KMS-11 (cell line): ENCODE data around the gene PDE6A.

Source experiments
- H2AFZ ChIP-seq: fragments of 200-600 bp; sonication (generic); 2 replicates; pipeline ENCODE4 v1.6.1; 2016; ENCODE audit warnings: antibody characterized with exemption, mixed run types, low read depth
- H3K27ac ChIP-seq: fragments of 200-600 bp; sonication (generic); 2 replicates; pipeline ENCODE4 v1.6.1; 2016; ENCODE audit warnings: mild to moderate bottlenecking, mixed run types
- H3K27me3 ChIP-seq: fragments of 200-600 bp; sonication (generic); 2 replicates; pipeline ENCODE4 v1.6.1; 2017; ENCODE audit warnings: mild to moderate bottlenecking, low read depth, mixed run types, moderate library complexity; ENCODE audit not compliant: insufficient read depth
- H3K36me3 ChIP-seq: fragments of 200-600 bp; sonication (generic); 2 replicates; pipeline ENCODE4 v1.6.1; 2017; ENCODE audit warnings: mild to moderate bottlenecking, mixed run types; ENCODE audit not compliant: insufficient read depth
- H3K4me1 ChIP-seq: fragments of 200-600 bp; sonication (generic); 2 replicates; pipeline ENCODE4 v1.6.1; 2016; ENCODE audit warnings: mild to moderate bottlenecking, low read depth, mixed run types; ENCODE audit not compliant: poor library complexity, severe bottlenecking
- H3K4me2 ChIP-seq: fragments of 200-600 bp; sonication (generic); 2 replicates; pipeline ENCODE4 v1.7.0; 2016; ENCODE audit warnings: mild to moderate bottlenecking, mixed run types
- H3K4me3 ChIP-seq: fragments of 200-600 bp; sonication (generic); IDR thresholded peaks from 2 replicates; pipeline ENCODE4 v1.6.1; 2017; ENCODE audit warnings: low read depth, low read length, mixed read lengths; ENCODE audit not compliant: insufficient read depth
- H3K79me2 ChIP-seq: fragments of 200-600 bp; sonication (generic); 2 replicates; pipeline ENCODE4 v1.6.1; 2016; ENCODE audit warnings: low read depth, mixed run types; ENCODE audit not compliant: insufficient read depth
- H3K9ac ChIP-seq: fragments of 200-600 bp; sonication (generic); 2 replicates; pipeline ENCODE4 v1.6.1; 2016; ENCODE audit warnings: mild to moderate bottlenecking, mixed run types
- H4K20me1 ChIP-seq: fragments of 200-600 bp; sonication (generic); 2 replicates; pipeline ENCODE4 v1.6.1; 2016; ENCODE audit warnings: mild to moderate bottlenecking, mixed run types; ENCODE audit not compliant: insufficient read depth
- TF ChIP-seq, protein P1 (sequence below): fragments of 200-600 bp; sonication (generic); conservative IDR thresholded peaks from 2 replicates; pipeline ENCODE4 v1.6.1; 2017; ENCODE audit warnings: low read depth, mild to moderate bottlenecking, antibody characterized with exemption, low read length, moderate library complexity, mixed read lengths

PDE6A gene

DNA sequence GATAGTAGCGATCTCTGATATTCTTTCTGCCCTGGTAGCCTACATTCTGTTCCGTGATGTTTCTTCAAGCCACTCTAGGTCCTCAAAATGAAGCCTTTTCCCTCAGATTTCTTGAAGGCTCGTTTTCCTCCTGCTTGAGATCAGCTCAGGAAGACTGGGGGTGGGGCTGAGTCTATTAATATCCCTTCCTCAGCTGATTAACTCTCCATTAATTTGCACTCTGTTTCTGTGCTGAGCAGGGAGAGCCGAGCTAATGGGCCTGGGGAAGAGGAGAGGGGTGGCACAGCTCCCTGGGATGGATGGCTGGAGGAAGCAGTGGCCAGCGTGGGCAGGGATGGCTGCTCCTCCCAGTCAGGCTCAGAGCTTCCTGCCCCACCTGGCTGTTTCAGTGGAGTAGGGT, 121.2 kb downstream of the PDE6A start:
- Histone ChIP-seq H3K79me2 (no peaks in the 10 kb centered on the region), H3K27me3 (no peaks in the 10 kb centered on the region), H3K36me3 (no peaks in the 10 kb centered on the region), H3K27ac (no peak overlapping the region), H3K4me1 (no peaks in the 10 kb centered on the region), H3K9ac (no peak overlapping the region), H3K4me3 (no peak overlapping the region), H4K20me1 (no peaks in the 10 kb centered on the region), H2AFZ (no peak overlapping the region), H3K4me2 (no peak overlapping the region)
- TF ChIP-seq, protein P1, sequence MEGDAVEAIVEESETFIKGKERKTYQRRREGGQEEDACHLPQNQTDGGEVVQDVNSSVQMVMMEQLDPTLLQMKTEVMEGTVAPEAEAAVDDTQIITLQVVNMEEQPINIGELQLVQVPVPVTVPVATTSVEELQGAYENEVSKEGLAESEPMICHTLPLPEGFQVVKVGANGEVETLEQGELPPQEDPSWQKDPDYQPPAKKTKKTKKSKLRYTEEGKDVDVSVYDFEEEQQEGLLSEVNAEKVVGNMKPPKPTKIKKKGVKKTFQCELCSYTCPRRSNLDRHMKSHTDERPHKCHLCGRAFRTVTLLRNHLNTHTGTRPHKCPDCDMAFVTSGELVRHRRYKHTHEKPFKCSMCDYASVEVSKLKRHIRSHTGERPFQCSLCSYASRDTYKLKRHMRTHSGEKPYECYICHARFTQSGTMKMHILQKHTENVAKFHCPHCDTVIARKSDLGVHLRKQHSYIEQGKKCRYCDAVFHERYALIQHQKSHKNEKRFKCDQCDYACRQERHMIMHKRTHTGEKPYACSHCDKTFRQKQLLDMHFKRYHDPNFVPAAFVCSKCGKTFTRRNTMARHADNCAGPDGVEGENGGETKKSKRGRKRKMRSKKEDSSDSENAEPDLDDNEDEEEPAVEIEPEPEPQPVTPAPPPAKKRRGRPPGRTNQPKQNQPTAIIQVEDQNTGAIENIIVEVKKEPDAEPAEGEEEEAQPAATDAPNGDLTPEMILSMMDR, result no peak

DNA sequence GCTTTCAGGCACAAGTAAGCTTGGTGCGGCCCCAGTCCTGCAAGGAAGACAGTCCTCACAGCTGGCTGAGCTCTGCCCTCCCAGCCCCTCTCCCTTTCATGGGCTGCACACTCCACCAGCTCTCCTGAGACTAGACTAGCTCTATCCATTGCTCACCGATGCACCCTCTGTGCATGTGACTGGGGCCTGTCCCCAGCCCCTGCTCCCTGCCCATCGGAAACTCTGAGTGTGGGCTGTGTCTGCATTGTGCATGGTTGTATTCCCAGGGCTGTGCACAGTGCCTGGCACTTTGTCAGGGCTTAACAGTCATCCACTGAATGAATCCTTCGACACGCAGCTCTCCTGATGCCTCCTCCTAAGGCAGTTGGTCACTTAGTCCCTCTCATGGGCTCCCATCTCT, 122.3 kb downstream of the PDE6A start:
- Histone ChIP-seq H3K4me3 (no peak overlapping the region), H3K4me2 (no peak overlapping the region), H3K27ac (no peak overlapping the region), H3K27me3 (no peaks in the 10 kb centered on the region), H2AFZ (no peak overlapping the region), H3K79me2 (no peaks in the 10 kb centered on the region), H3K36me3 (no peaks in the 10 kb centered on the region), H3K4me1 (no peaks in the 10 kb centered on the region), H3K9ac (no peak overlapping the region), H4K20me1 (no peaks in the 10 kb centered on the region)
- TF ChIP-seq, protein P1, result no peak

GRCh38 chr5:149820536-149821510, 123.8 kb downstream of the PDE6A start:
- H3K4me3 ChIP-seq, result no peak overlapping the region
- TF ChIP-seq, protein P1, result no peak
- H3K79me2 ChIP-seq, result no peaks in the 10 kb centered on the region
- no peaks in the 10 kb centered on the region for H3K36me3 ChIP-seq
- H3K4me2 ChIP-seq, result no peak overlapping the region
- H3K9ac ChIP-seq, result no peak overlapping the region
- H4K20me1 ChIP-seq, result no peaks in the 10 kb centered on the region
- no peaks in the 10 kb centered on the region for H3K4me1 ChIP-seq
- H3K27ac ChIP-seq, result no peak overlapping the region
- H2AFZ ChIP-seq, result no peak overlapping the region
- H3K27me3 ChIP-seq, result no peaks in the 10 kb centered on the region

- Histone ChIP-seq H3K27ac (no peak overlapping the region), H4K20me1 (no peaks in the 10 kb centered on the region), H3K9ac (no peak overlapping the region), H3K27me3 (no peaks in the 10 kb centered on the region), H3K36me3 (no peaks in the 10 kb centered on the region), H2AFZ (no peak overlapping the region), H3K4me3 (no peak overlapping the region), H3K79me2 (peaks cover 2% of the 10 kb centered on the region; the same call in 1 of the 2 replicates), H3K4me1 (no peaks in the 10 kb centered on the region), H3K4me2 (no peak overlapping the region)
- TF ChIP-seq, protein P1, result no peak
Measured at GRCh38 chr5:149820012-149820411, 124.6 kb downstream of the PDE6A start.
